ENCODE data around the gene TECPR2. TPM values are rescaled to one million over a fixed set of nuclear protein-coding genes. Genes with fewer than 3 reads are reported as not detected.
A peak's percentile ranks its signal among the peaks of the same experiment; 100 is the strongest.

The TECPR2 gene
- total RNA-seq, 1 donor from 2014 or later = 19.9 TPM

DNA sequence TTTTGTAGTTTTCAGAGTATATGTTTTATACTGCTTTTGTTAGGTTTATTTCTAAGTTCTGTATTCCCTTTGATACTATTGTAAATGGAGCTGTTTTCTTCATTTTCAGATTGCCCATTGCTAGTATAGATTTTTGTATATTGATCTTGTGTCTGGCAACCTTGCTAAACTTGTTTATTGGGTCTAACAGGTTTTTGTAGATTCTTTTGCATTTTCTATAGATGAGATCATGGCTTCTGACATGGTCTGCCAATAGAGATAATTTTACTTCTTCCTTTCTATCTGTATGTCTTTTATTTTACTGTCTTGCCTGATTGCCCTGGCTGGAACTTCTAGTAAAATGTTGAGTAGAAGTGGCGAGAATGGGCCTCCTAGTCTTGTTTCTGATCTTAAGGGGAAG, 106.5 kb downstream of the TECPR2 start:
- Histone ChIP-seq H3K4me2 (ENCODE audit: low read length) (no peak overlapping the region), H3K9me3 (ENCODE audit: insufficient read depth, low read depth, low read length) (no peaks in the 10 kb centered on the region), H3K79me2 (ENCODE audit: insufficient read depth, low read length) (no peaks in the 10 kb centered on the region), H4K20me1 (ENCODE audit: insufficient read depth, low read length) (no peaks in the 10 kb centered on the region), H3K36me3 (ENCODE audit: insufficient read depth, low read length) (peaks cover 17% of the 10 kb centered on the region), H3K4me3 (ENCODE audit: insufficient read depth, low read depth, low read length) (no peak overlapping the region), H3K27ac (ENCODE audit: low read depth, low read length) (no peak overlapping the region), H2AFZ (ENCODE audit: low read depth, low read length) (no peak overlapping the region), H3K27me3 (ENCODE audit: insufficient read depth, low read length) (no peaks in the 10 kb centered on the region), H3K9ac (ENCODE audit: low read length) (no peak overlapping the region), H3K4me1 (ENCODE audit: insufficient read depth, low read length) (no peaks in the 10 kb centered on the region)
- H3K27me3 Mint-ChIP-seq (ENCODE audit: low read depth, unreplicated experiment) = no peaks in the 10 kb centered on the region
- no peaks in the 10 kb centered on the region for H3K4me1 Mint-ChIP-seq (ENCODE audit: low read depth, unreplicated experiment)
- TF ChIP-seq EZH2 (IDR thresholded peaks at IDR 0.05; ENCODE audit: insufficient read depth, low read length) = no peak
- TF ChIP-seq, protein P1, sequence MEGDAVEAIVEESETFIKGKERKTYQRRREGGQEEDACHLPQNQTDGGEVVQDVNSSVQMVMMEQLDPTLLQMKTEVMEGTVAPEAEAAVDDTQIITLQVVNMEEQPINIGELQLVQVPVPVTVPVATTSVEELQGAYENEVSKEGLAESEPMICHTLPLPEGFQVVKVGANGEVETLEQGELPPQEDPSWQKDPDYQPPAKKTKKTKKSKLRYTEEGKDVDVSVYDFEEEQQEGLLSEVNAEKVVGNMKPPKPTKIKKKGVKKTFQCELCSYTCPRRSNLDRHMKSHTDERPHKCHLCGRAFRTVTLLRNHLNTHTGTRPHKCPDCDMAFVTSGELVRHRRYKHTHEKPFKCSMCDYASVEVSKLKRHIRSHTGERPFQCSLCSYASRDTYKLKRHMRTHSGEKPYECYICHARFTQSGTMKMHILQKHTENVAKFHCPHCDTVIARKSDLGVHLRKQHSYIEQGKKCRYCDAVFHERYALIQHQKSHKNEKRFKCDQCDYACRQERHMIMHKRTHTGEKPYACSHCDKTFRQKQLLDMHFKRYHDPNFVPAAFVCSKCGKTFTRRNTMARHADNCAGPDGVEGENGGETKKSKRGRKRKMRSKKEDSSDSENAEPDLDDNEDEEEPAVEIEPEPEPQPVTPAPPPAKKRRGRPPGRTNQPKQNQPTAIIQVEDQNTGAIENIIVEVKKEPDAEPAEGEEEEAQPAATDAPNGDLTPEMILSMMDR (IDR thresholded peaks at IDR 0.05; ENCODE audit: insufficient read depth, low read depth, low read length) = no peak
- no peak overlapping the region for H3K27ac Mint-ChIP-seq (ENCODE audit: unreplicated experiment)
- peaks cover 46% of the 10 kb centered on the region for H3K36me3 Mint-ChIP-seq (ENCODE audit: low read depth, unreplicated experiment)
- peaks cover 17% of the 10 kb centered on the region for H3K9me3 Mint-ChIP-seq (ENCODE audit: unreplicated experiment)
- FAIRE-seq (no peak), DNase-seq (ENCODE audit: low read depth) (no peak)
- no peak overlapping the region for H3K4me3 Mint-ChIP-seq (ENCODE audit: unreplicated experiment)

DNA sequence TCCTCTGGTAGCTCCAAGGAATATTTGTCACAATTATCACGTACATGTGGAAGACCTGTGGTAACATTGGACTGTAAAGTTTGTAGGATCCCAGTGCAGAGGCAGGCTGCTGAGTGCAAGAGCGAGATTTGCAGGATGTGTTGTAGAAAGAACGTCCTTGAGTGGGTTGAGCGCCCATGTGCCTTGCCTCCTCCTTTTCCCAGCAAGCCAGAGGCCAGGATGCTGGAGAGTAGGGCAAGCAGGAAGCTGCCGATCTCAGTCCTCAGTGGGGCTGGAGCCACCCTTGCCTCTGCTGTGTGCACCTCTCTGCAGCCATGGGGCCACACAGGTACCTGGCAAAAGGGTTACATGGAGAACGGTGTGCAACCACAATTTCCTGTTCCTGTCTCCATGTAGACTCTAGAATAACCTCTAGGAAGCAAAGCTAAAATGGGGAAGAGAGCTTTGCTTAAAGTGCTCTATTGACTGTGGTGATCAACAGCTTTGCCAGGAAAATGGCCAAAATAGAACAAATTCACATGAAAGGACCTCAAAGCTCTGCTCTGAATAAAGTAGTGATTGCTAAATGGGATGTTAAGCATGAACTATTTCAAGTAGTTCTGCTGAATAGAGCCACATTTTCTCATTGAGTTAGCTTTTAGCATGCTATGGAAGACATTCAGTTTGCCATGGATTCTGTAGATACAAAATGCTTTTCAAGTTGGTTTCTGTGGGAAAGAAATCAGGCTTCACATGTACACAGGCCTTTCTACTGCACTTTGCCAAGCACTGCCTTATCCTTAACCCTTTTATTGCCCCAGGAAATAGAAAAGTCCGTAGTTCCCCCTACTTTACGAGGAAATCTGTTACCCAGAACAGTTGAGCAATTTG, 109.4 kb downstream of the TECPR2 start:
- H3K4me1 ChIP-seq (ENCODE audit: insufficient read depth, low read length) = no peaks in the 10 kb centered on the region
- no peaks in the 10 kb centered on the region for H3K79me2 ChIP-seq (ENCODE audit: insufficient read depth, low read length)
- Mint-ChIP-seq H3K27me3 (ENCODE audit: low read depth, unreplicated experiment) (no peaks in the 10 kb centered on the region), H3K27ac (ENCODE audit: unreplicated experiment) (no peak overlapping the region), H3K36me3 (ENCODE audit: low read depth, unreplicated experiment) (peaks cover 25% of the 10 kb centered on the region), H3K4me3 (ENCODE audit: unreplicated experiment) (peak overlapping the region; percentile 28), H3K4me1 (ENCODE audit: low read depth, unreplicated experiment) (no peaks in the 10 kb centered on the region), H3K9me3 (ENCODE audit: unreplicated experiment) (peaks cover 13% of the 10 kb centered on the region)
- no peaks in the 10 kb centered on the region for H4K20me1 ChIP-seq (ENCODE audit: insufficient read depth, low read length)
- no peaks in the 10 kb centered on the region for H3K9me3 ChIP-seq (ENCODE audit: insufficient read depth, low read depth, low read length)
- FAIRE-seq (no peak), DNase-seq (ENCODE audit: low read depth) (no peak)
- H3K27me3 ChIP-seq (ENCODE audit: insufficient read depth, low read length) = no peaks in the 10 kb centered on the region
- no peak overlapping the region for H3K4me2 ChIP-seq (ENCODE audit: low read length)
- H3K4me3 ChIP-seq (ENCODE audit: insufficient read depth, low read depth, low read length) = no peak overlapping the region
- TF ChIP-seq, protein P1 (IDR thresholded peaks at IDR 0.05; ENCODE audit: insufficient read depth, low read depth, low read length) = no peak
- TF ChIP-seq EZH2 (IDR thresholded peaks at IDR 0.05; ENCODE audit: insufficient read depth, low read length) = no peak
- H3K36me3 ChIP-seq (ENCODE audit: insufficient read depth, low read length) = peaks cover 7% of the 10 kb centered on the region
- no peak overlapping the region for H3K27ac ChIP-seq (ENCODE audit: low read depth, low read length)
- no peak overlapping the region for H3K9ac ChIP-seq (ENCODE audit: low read length)
- H2AFZ ChIP-seq (ENCODE audit: low read depth, low read length) = no peak overlapping the region

DNA sequence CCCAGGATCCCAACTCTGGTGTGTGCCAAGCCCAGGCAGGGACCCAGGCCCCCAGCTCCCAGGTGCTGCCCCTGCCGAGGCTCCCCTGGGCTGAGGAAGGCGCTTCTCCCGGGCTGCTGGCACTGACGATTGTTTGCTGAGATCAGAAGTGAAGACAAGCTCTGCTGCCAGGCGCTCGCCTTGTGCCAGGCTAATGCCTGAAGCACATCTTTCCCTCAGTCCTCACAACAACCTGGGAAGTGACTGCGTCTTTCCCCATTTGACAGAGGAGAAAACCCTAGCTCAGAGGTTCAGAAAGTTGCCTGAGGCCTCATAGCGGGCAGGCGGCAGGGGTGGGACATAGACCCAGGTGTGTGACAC, 110.0 kb downstream of the TECPR2 start:
- DNase-seq (ENCODE audit: low read depth) (no peak), FAIRE-seq (no peak)
- H3K4me3 ChIP-seq (ENCODE audit: insufficient read depth, low read depth, low read length) = no peak overlapping the region
- no peaks in the 10 kb centered on the region for H3K27me3 Mint-ChIP-seq (ENCODE audit: low read depth, unreplicated experiment)
- no peaks in the 10 kb centered on the region for H4K20me1 ChIP-seq (ENCODE audit: insufficient read depth, low read length)
- no peak overlapping the region for H3K27ac Mint-ChIP-seq (ENCODE audit: unreplicated experiment)
- no peaks in the 10 kb centered on the region for H3K4me1 ChIP-seq (ENCODE audit: insufficient read depth, low read length)
- no peaks in the 10 kb centered on the region for H3K9me3 ChIP-seq (ENCODE audit: insufficient read depth, low read depth, low read length)
- H3K4me1 Mint-ChIP-seq (ENCODE audit: low read depth, unreplicated experiment) = no peaks in the 10 kb centered on the region
- H3K9me3 Mint-ChIP-seq (ENCODE audit: unreplicated experiment) = peaks cover 13% of the 10 kb centered on the region
- H3K27ac ChIP-seq (ENCODE audit: low read depth, low read length) = no peak overlapping the region
- no peaks in the 10 kb centered on the region for H3K79me2 ChIP-seq (ENCODE audit: insufficient read depth, low read length)
- H3K36me3 Mint-ChIP-seq (ENCODE audit: low read depth, unreplicated experiment) = peaks cover 21% of the 10 kb centered on the region
- TF ChIP-seq, protein P1 (IDR thresholded peaks at IDR 0.05; ENCODE audit: insufficient read depth, low read depth, low read length) = no peak
- TF ChIP-seq EZH2 (IDR thresholded peaks at IDR 0.05; ENCODE audit: insufficient read depth, low read length) = no peak
- H3K27me3 ChIP-seq (ENCODE audit: insufficient read depth, low read length) = no peaks in the 10 kb centered on the region
- H2AFZ ChIP-seq (ENCODE audit: low read depth, low read length) = no peak overlapping the region
- no peak overlapping the region for H3K4me3 Mint-ChIP-seq (ENCODE audit: unreplicated experiment)
- H3K36me3 ChIP-seq (ENCODE audit: insufficient read depth, low read length) = peaks cover 7% of the 10 kb centered on the region
- H3K4me2 ChIP-seq (ENCODE audit: low read length) = no peak overlapping the region
- H3K9ac ChIP-seq (ENCODE audit: low read length) = no peak overlapping the region

All from astrocyte (in vitro differentiated cells and primary cell).